ENCODE results near the gene C10orf67.
"Not testable (repeated sequence)": the region's sequence is repeated elsewhere in the genome, so short reads cannot be mapped to it uniquely, and the experiment has no call there.

Gene C10orf67

GRCh38 chr10:23280419-23281043, 64.1 kb downstream of the C10orf67 start:
- DNase-seq (ENCODE audit: low read depth, low spot score), result no peak
- H3K4me3 ChIP-seq (ENCODE audit: low read depth, low read length), result no peak overlapping the region
- in situ Hi-C loops (cut with HindIII; ENCODE audit: low sequenced_read_pairs), result no loop called here
- no peak for TF ChIP-seq CTCF (IDR thresholded peaks at IDR 0.05; ENCODE audit: low read depth, low read length)

DNA sequence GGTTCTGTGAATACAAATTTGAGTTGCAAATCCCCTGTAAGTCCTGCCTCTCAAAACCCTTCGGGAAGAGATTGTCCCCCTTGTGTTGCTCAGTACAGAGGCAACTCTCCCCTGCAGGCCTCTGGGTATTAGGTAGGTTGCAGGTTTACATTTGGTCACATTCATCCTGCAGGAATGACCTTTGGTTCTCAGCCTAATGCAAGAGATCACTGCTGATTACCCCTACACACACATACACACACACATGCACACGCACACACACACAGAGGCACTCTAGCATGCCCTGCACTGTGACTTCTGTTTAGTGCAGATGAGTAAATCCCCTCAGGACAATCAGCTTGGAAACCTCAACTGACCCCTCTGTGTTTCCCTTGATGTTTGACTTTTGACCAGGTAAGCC, 69.2 kb downstream of the C10orf67 start:
- no peak for TF ChIP-seq CTCF (IDR thresholded peaks at IDR 0.05; ENCODE audit: low read depth, low read length)
- no peak for DNase-seq (ENCODE audit: low read depth, low spot score)
- H3K4me3 ChIP-seq (ENCODE audit: low read depth, low read length), result no peak overlapping the region
- in situ Hi-C loops (cut with HindIII; ENCODE audit: low sequenced_read_pairs), result no loop called here

- DNase-seq (ENCODE audit: low read depth, low spot score); in situ Hi-C loops (cut with HindIII; ENCODE audit: low sequenced_read_pairs); H3K4me3 ChIP-seq (ENCODE audit: low read depth, low read length): not testable (repeated sequence)
Observed at GRCh38 chr10:23274179-23274578, 70.4 kb downstream of the C10orf67 start.

DNA sequence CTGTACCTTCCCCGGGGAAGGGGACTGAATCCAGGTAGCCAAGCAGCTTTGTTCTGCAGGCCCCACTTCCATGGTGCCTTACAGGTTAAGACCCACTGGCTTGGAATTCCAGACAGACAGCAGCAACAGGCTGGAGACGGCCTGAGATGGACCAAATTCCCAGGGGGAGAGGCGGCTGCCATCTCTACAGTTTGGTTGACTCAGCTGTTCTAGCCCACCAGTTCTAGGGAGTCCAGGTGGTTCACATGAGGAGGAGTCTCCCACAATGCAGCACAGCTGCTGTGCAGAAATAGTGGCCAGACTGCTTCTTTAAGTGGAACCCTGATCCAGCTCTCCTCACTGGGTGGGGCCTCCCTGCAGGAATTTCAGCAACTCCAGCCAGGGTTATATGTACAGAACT, 74.1 kb downstream of the C10orf67 start:
- DNase-seq (ENCODE audit: low read depth, low spot score), result no peak
- no peak overlapping the region for H3K4me3 ChIP-seq (ENCODE audit: low read depth, low read length)
- in situ Hi-C loops (cut with HindIII; ENCODE audit: low sequenced_read_pairs), result no loop called here
- no peak for TF ChIP-seq CTCF (IDR thresholded peaks at IDR 0.05; ENCODE audit: low read depth, low read length)

DNA sequence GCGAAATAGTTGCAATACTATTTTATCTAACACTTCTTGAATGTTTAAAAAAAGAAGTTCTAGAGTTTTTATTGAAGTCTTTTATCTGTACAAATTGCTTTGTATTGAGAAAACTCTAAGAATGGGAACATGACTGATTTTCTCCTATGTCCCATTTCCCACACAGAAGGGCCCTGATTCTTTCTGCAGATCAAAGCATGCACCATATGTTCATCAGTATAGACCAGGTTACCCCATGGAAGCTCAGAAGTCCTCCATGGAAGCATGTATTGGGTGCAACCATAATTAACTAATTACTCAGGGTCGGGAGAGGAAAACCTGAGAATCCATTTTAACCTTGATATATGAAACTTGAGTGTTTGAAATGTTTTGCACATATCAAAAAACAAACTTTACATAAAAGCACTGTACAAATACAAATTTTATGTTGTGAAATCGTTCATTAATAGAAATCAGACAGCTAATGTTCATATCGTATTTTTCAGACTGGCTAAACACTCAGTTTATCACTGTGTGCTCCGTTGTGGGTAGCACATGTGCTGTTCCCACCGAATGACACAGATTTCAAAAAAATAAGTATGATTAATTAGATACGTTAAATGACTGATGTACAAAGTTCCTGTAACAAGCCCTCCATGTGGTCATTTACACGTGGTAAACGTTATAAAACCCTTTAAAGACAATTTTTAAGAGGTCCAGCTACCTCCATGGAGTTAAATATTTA, 81.0 kb downstream of the C10orf67 start:
- no peak overlapping the region for H3K4me3 ChIP-seq (ENCODE audit: low read depth, low read length)
- TF ChIP-seq CTCF (IDR thresholded peaks at IDR 0.05; ENCODE audit: low read depth, low read length), result no peak
- in situ Hi-C loops (cut with HindIII; ENCODE audit: low sequenced_read_pairs), result no loop called here
- no peak for DNase-seq (ENCODE audit: low read depth, low spot score)

DNA sequence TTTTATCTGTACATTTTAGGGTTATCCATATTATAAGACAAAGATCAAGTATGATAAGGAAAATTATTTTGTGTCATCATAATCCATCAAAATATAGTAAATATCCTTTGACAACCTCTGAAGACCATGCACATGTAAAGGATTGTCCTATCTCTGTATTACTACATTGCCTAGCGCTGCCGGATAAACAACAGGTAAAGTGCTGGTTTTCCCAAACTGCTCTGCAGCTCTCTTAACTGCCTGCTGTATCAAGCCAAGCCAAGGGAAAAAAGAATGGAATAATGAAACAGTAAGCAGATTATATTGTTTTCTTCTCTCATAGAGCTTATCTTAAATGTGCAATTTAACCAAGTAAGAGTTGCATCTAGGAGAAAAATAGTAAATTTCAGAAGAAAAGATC, 81.7 kb downstream of the C10orf67 start:
- TF ChIP-seq CTCF (IDR thresholded peaks at IDR 0.05; ENCODE audit: low read depth, low read length), result no peak
- in situ Hi-C loops (cut with HindIII; ENCODE audit: low sequenced_read_pairs), result no loop called here
- H3K4me3 ChIP-seq (ENCODE audit: low read depth, low read length), result no peak overlapping the region
- DNase-seq (ENCODE audit: low read depth, low spot score), result no peak

- in situ Hi-C loops (cut with HindIII; ENCODE audit: low sequenced_read_pairs), result no loop called here
- DNase-seq (ENCODE audit: low read depth, low spot score), result no peak
- no peak overlapping the region for H3K4me3 ChIP-seq (ENCODE audit: low read depth, low read length)
- TF ChIP-seq CTCF (IDR thresholded peaks at IDR 0.05; ENCODE audit: low read depth, low read length), result no peak
Observed at GRCh38 chr10:23258516-23258915, 86.1 kb downstream of the C10orf67 start.
